Activated CD8-positive, alpha-beta memory T cell treated with anti-CD3 and anti-CD28 coated beads, Interleukin-2, amount 10 ng/mL, durations not matched to agents 7 days and 5 days (primary cell): ENCODE measurements around the gene SYNJ1. TPM values are rescaled to one million over a fixed set of nuclear protein-coding genes. Genes with fewer than 3 reads are reported as not detected.
"Not testable (repeated sequence)": the region's sequence is repeated elsewhere in the genome, so short reads cannot be mapped to it uniquely, and the experiment has no call there.

Source experiments
- ATAC-seq: fragments of 150-1000 bp; cut with Tn5 transposase; one replicate; pipeline ENCODE4 v1.10.0; 2021; ENCODE audit warnings: moderate library complexity
- CTCF ChIA-PET: fragments of 350-600 bp; sonication (Branson Sonifier 250); formaldehyde crosslinking; loops from one replicate; lab custom pipeline; 2021; ENCODE audit warnings: antibody characterized with exemption; lab: Charles Lee
- DNase-seq: peaks from one replicate; pipeline ENCODE4 v3.0.0-alpha.2; 2020
- H3K27ac Mint-ChIP-seq: one replicate; pipeline ENCODE4 v1.8.0; 2021; ENCODE audit warnings: mild to moderate bottlenecking, mixed read lengths
- H3K27me3 Mint-ChIP-seq: one replicate; pipeline ENCODE4 v1.8.0; 2021; ENCODE audit warnings: mixed read lengths
- H3K36me3 Mint-ChIP-seq: one replicate; pipeline ENCODE4 v1.8.0; 2021; ENCODE audit warnings: mild to moderate bottlenecking, mixed read lengths
- H3K4me1 Mint-ChIP-seq: one replicate; pipeline ENCODE4 v1.8.0; 2021; ENCODE audit warnings: mixed read lengths
- H3K4me3 Mint-ChIP-seq: one replicate; pipeline ENCODE4 v1.8.0; 2021; ENCODE audit warnings: mild to moderate bottlenecking, moderate library complexity, mixed read lengths
- H3K9me3 Mint-ChIP-seq: one replicate; pipeline ENCODE4 v1.8.0; 2022; ENCODE audit warnings: low read depth, mixed read lengths
- total RNA-seq, 2 experiments: library from RNA; stranded (reverse); gene quantifications; one replicate each; pipeline ENCODE4 v1.2.3, GENCODE V29; 2021

The SYNJ1 gene
- total RNA-seq, 2 experiments from 2014 or later, result 15.2 to 21.3 TPM

- H3K9me3 Mint-ChIP-seq, H3K27me3 Mint-ChIP-seq, H3K4me1 Mint-ChIP-seq, H3K4me3 Mint-ChIP-seq, CTCF ChIA-PET, H3K27ac Mint-ChIP-seq, DNase-seq, ATAC-seq: not testable (repeated sequence)
- H3K36me3 Mint-ChIP-seq, result peaks cover 71% of the 10 kb centered on the region
Observed at GRCh38 chr21:32661981-32662380, 65.8 kb downstream of the SYNJ1 start.

- ATAC-seq, H3K4me1 Mint-ChIP-seq, DNase-seq, CTCF ChIA-PET, H3K4me3 Mint-ChIP-seq, H3K27ac Mint-ChIP-seq, H3K27me3 Mint-ChIP-seq, H3K9me3 Mint-ChIP-seq: not testable (repeated sequence)
- peaks cover 75% of the 10 kb centered on the region for H3K36me3 Mint-ChIP-seq
Observed at GRCh38 chr21:32661026-32661782, 66.6 kb downstream of the SYNJ1 start.

GRCh38 chr21:32658524-32658923 is 69.3 kb downstream of the SYNJ1 start:
- no peak overlapping the region for H3K27ac Mint-ChIP-seq
- CTCF ChIA-PET, result no interaction called here
- H3K27me3 Mint-ChIP-seq, result no peaks in the 10 kb centered on the region
- peaks cover 53% of the 10 kb centered on the region for H3K36me3 Mint-ChIP-seq
- peaks cover 4% of the 10 kb centered on the region for H3K9me3 Mint-ChIP-seq
- no peaks in the 10 kb centered on the region for H3K4me1 Mint-ChIP-seq
- ATAC-seq (no peak), DNase-seq (no peak)
- no peak overlapping the region for H3K4me3 Mint-ChIP-seq

GRCh38 chr21:32653326-32653901 is 74.4 kb downstream of the SYNJ1 start:
- Mint-ChIP-seq H3K36me3 (peaks cover 23% of the 10 kb centered on the region), H3K4me1 (peaks cover 5% of the 10 kb centered on the region), H3K9me3 (no peaks in the 10 kb centered on the region), H3K4me3 (no peak overlapping the region), H3K27me3 (no peaks in the 10 kb centered on the region), H3K27ac (no peak overlapping the region)
- peak; percentile 67 for ATAC-seq
- DNase-seq, result peak; percentile 52
- CTCF ChIA-PET, result interaction anchor here (0.7 to 1.7 kb wide), 3 partner anchors 91 to 160 kb away, joined by 3 read pairs; a partner anchor contains a TSS

- Mint-ChIP-seq H3K27me3 (no peaks in the 10 kb centered on the region), H3K4me3 (no peak overlapping the region), H3K27ac (no peak overlapping the region), H3K9me3 (no peaks in the 10 kb centered on the region), H3K36me3 (peaks cover 3% of the 10 kb centered on the region), H3K4me1 (peaks cover 5% of the 10 kb centered on the region)
- DNase-seq (no peak), ATAC-seq (no peak)
- CTCF ChIA-PET, result interaction anchor here (3.0 kb wide), 1 partner anchor 178 kb away, joined by 8 read pairs; no protein-coding TSS in a partner anchor
Observed at GRCh38 chr21:32648165-32648564, 79.6 kb downstream of the SYNJ1 start.

- CTCF ChIA-PET, result interaction anchor here (1.0 kb wide), 1 partner anchor 11 kb away, joined by 3 read pairs; no protein-coding TSS in a partner anchor
- Mint-ChIP-seq H3K36me3 (peaks cover 6% of the 10 kb centered on the region), H3K4me3 (no peak overlapping the region), H3K27ac (no peak overlapping the region), H3K27me3 (no peaks in the 10 kb centered on the region), H3K9me3 (no peaks in the 10 kb centered on the region), H3K4me1 (peaks cover 6% of the 10 kb centered on the region)
- DNase-seq, result no peak
- ATAC-seq, result no peak
Observed at GRCh38 chr21:32645261-32646182, 82.3 kb downstream of the SYNJ1 start.

GRCh38 chr21:32641710-32642698 is 85.8 kb downstream of the SYNJ1 start:
- CTCF ChIA-PET, result interaction anchor here (1.6 kb wide), 1 partner anchor 8 kb away, joined by 3 read pairs; no protein-coding TSS in a partner anchor
- DNase-seq (no peak), ATAC-seq (no peak)
- peaks cover 13% of the 10 kb centered on the region for H3K36me3 Mint-ChIP-seq
- H3K9me3 Mint-ChIP-seq, result no peaks in the 10 kb centered on the region
- H3K27me3 Mint-ChIP-seq, result no peaks in the 10 kb centered on the region
- no peak overlapping the region for H3K4me3 Mint-ChIP-seq
- peaks cover 4% of the 10 kb centered on the region for H3K4me1 Mint-ChIP-seq
- no peak overlapping the region for H3K27ac Mint-ChIP-seq

- H3K9me3 Mint-ChIP-seq, result no peaks in the 10 kb centered on the region
- H3K4me1 Mint-ChIP-seq, result peaks cover 5% of the 10 kb centered on the region
- peaks cover 5% of the 10 kb centered on the region for H3K27me3 Mint-ChIP-seq
- CTCF ChIA-PET, result interaction anchor here (1.4 kb wide), 1 partner anchor 223 kb away, joined by 3 read pairs; no protein-coding TSS in a partner anchor
- H3K27ac Mint-ChIP-seq, result no peak overlapping the region
- ATAC-seq (no peak), DNase-seq (no peak)
- peaks cover 9% of the 10 kb centered on the region for H3K36me3 Mint-ChIP-seq
- H3K4me3 Mint-ChIP-seq, result no peak overlapping the region
Observed at GRCh38 chr21:32626621-32627196, 101.1 kb downstream of the SYNJ1 start.

GRCh38 chr21:32618218-32618617 is 109.6 kb downstream of the SYNJ1 start:
- H3K36me3 Mint-ChIP-seq, DNase-seq, H3K27ac Mint-ChIP-seq, H3K9me3 Mint-ChIP-seq, ATAC-seq, H3K4me1 Mint-ChIP-seq, H3K4me3 Mint-ChIP-seq, CTCF ChIA-PET: not testable (repeated sequence)
- H3K27me3 Mint-ChIP-seq, result peaks cover 34% of the 10 kb centered on the region

GRCh38 chr21:32613436-32614043 is 114.3 kb downstream of the SYNJ1 start:
- H3K4me1 Mint-ChIP-seq, result peaks cover 19% of the 10 kb centered on the region
- CTCF ChIA-PET, result interaction anchor here (4.6 kb wide), 1 partner anchor 12 kb away, joined by 34 read pairs; no protein-coding TSS in a partner anchor
- H3K27ac Mint-ChIP-seq, result no peak overlapping the region
- peak overlapping the region; percentile 98 for H3K4me3 Mint-ChIP-seq
- peaks cover 13% of the 10 kb centered on the region for H3K27me3 Mint-ChIP-seq
- ATAC-seq (no peak), DNase-seq (no peak)
- peaks cover 7% of the 10 kb centered on the region for H3K36me3 Mint-ChIP-seq
- H3K9me3 Mint-ChIP-seq, result no peaks in the 10 kb centered on the region

- no peak for ATAC-seq
- H3K27me3 Mint-ChIP-seq, result peaks cover 10% of the 10 kb centered on the region
- H3K9me3 Mint-ChIP-seq, result no peaks in the 10 kb centered on the region
- H3K4me1 Mint-ChIP-seq, result peaks cover 19% of the 10 kb centered on the region
- CTCF ChIA-PET, result interaction anchor here (4.6 kb wide), 1 partner anchor 12 kb away, joined by 34 read pairs; no protein-coding TSS in a partner anchor
- peak overlapping the region; percentile 98 for H3K4me3 Mint-ChIP-seq
- H3K36me3 Mint-ChIP-seq, result peaks cover 7% of the 10 kb centered on the region
- H3K27ac Mint-ChIP-seq, result peak overlapping the region; percentile 90
- DNase-seq, result no peak
Observed at GRCh38 chr21:32612999-32613337, 114.8 kb downstream of the SYNJ1 start.
